Left forelimb (tissue), 1 donor: ENCODE measurements around the gene ADCK2.
A peak's percentile ranks its signal among the peaks of the same experiment; 100 is the strongest.
"Not testable (repeated sequence)": the region's sequence is repeated elsewhere in the genome, so short reads cannot be mapped to it uniquely, and the experiment has no call there.

Experiments used
- DNase-seq: peaks from one replicate; pipeline ENCODE4 v3.0.0-alpha.2; 2018; ENCODE audit warnings: low spot score

Gene ADCK2

GRCh38 chr7:140672382-140673062 is at the start of gene ADCK2:
Gene ADCK2, plus strand, starts transcription at chr7:140672945. Its CDS starts 386 bp downstream, at chr7:140673331.
- peak; percentile 74 for DNase-seq

- DNase-seq: peak; percentile 78
Observed at GRCh38 chr7:140623980-140624379, 48.8 kb upstream of the ADCK2 start.

- DNase-seq: no peak
Observed at GRCh38 chr7:140624392-140625191, 48.2 kb upstream of the ADCK2 start.

GRCh38 chr7:140625192-140625558 is 47.6 kb upstream of the ADCK2 start:
- DNase-seq: not testable (repeated sequence)

GRCh38 chr7:140625908-140626868 is 46.6 kb upstream of the ADCK2 start:
- DNase-seq: peak; percentile 98

- DNase-seq: no peak
Observed at GRCh38 chr7:140631021-140631420, 41.7 kb upstream of the ADCK2 start.

- no peak for DNase-seq
Observed at GRCh38 chr7:140631602-140632001, 41.1 kb upstream of the ADCK2 start.

- no peak for DNase-seq
Observed at GRCh38 chr7:140635345-140635744, 37.4 kb upstream of the ADCK2 start.

- no peak for DNase-seq
Observed at GRCh38 chr7:140635816-140636215, 36.9 kb upstream of the ADCK2 start.

GRCh38 chr7:140637400-140637799 is 35.3 kb upstream of the ADCK2 start:
- DNase-seq: no peak

GRCh38 chr7:140638173-140638791 is 34.5 kb upstream of the ADCK2 start:
- no peak for DNase-seq

GRCh38 chr7:140639366-140640053 is 33.2 kb upstream of the ADCK2 start:
- DNase-seq: peak; percentile 75

- DNase-seq: peak; percentile 80
Observed at GRCh38 chr7:140640060-140640637, 32.6 kb upstream of the ADCK2 start.

- peak; percentile 93 for DNase-seq
Observed at GRCh38 chr7:140640727-140641523, 31.8 kb upstream of the ADCK2 start, which contains the start of gene DENND2A. Gene DENND2A, minus strand, starts transcription at chr7:140640813. Its CDS starts 38,416 bp downstream, at chr7:140602397.

- no peak for DNase-seq
Observed at GRCh38 chr7:140641524-140642195, 31.1 kb upstream of the ADCK2 start.

GRCh38 chr7:140643416-140643815 is 29.3 kb upstream of the ADCK2 start:
- DNase-seq: no peak

- DNase-seq: not testable (repeated sequence)
Observed at GRCh38 chr7:140644761-140645160, 28.0 kb upstream of the ADCK2 start.

GRCh38 chr7:140645166-140645900 is 27.4 kb upstream of the ADCK2 start:
- DNase-seq: no peak
